Spleen (tissue), 7 donors: ENCODE measurements around the gene LRRC56.

Source experiments
- CTCF ChIP-seq, 11 experiments: fragments of 200-600 bp in 7 of 11; fragments of 450-650 bp in 4 of 11; sonication (generic) in 4 of 11; IDR thresholded peaks in 8 of 11; conservative IDR thresholded peaks in 3 of 11; 1 replicate in 7 of 11; 2 replicates in 4 of 11; pipeline versions ENCODE4 v1.4.0 to v1.8.0; 2016 to 2021; ENCODE audit warnings: antibody characterized with exemption in 11 of 11, inconsistent platforms in 4 of 11, mild to moderate bottlenecking in 1 of 11
- POLR2A ChIP-seq, 3 donors: fragments of 450-650 bp; IDR thresholded peaks; one replicate each; pipeline ENCODE4 v1.5.1; 2017; ENCODE audit warnings: antibody characterized with exemption in 3 of 3, mild to moderate bottlenecking in 1 of 3
- donor health status: DM: no; HTN: no; CAD: no; lungs with moderate emphysema.
- donor health status: DM: no; HTN: no; CAD: no.
- donor health status: DM: no; HTN: no; CAD: no.

- no peak for TF ChIP-seq CTCF (IDR thresholded peaks at IDR 0.05 in 8 of 11, conservative IDR thresholded peaks at IDR 0.05 in 3 of 11)
- TF ChIP-seq POLR2A (IDR thresholded peaks at IDR 0.05): no peak
Measured at GRCh38 chr11:488992-489391, 48.3 kb upstream of the LRRC56 start.
